Uterus (tissue), 4 donors: Measurements from ENCODE around the gene SLC35A1. TPM values are rescaled to one million over a fixed set of nuclear protein-coding genes. Genes with fewer than 3 reads are reported as not detected.

Experiments used
- DNase-seq, 2 donors: peaks; one replicate each; pipeline ENCODE4 v3.0.0-alpha.2; 2019 to 2020
- H3K27ac ChIP-seq, 2 donors: fragments of 200-600 bp; sonication (generic); 1 replicate in 1 of 2; 2 replicates in 1 of 2; pipeline ENCODE4 v1.5.1; 2016 to 2018
- H3K27me3 ChIP-seq, 2 donors: fragments of 200-600 bp; sonication (generic); one replicate each; pipeline ENCODE4 v1.5.1; 2018 to 2019; ENCODE audit warnings: control low read depth in 1 of 2
- H3K36me3 ChIP-seq, 2 donors: fragments of 200-600 bp; sonication (generic); one replicate each; pipeline ENCODE4 v1.5.1; 2019; ENCODE audit warnings: control low read depth in 1 of 2
- H3K4me1 ChIP-seq, 2 donors: fragments of 200-600 bp; sonication (generic); one replicate each; pipeline ENCODE4 v1.5.1; 2018 to 2019; ENCODE audit warnings: control low read depth in 1 of 2
- H3K4me3 ChIP-seq, 2 donors: fragments of 200-600 bp; sonication (generic); 1 replicate in 1 of 2; 2 replicates in 1 of 2; pipeline ENCODE4 v1.5.1; 2018 to 2019; ENCODE audit warnings: mild to moderate bottlenecking in 1 of 2
- H3K9me3 ChIP-seq, 2 donors: fragments of 200-600 bp; sonication (generic); one replicate each; pipeline ENCODE4 v1.5.1; 2019; ENCODE audit warnings: control low read depth in 1 of 2
- POLR2A ChIP-seq, 2 donors: fragments of 450-650 bp; IDR thresholded peaks; one replicate each; pipeline ENCODE4 v1.6.1; 2016; ENCODE audit warnings: antibody characterized with exemption in 2 of 2, mild to moderate bottlenecking in 1 of 2, moderate library complexity in 1 of 2
- intact Hi-C: fragments of 100-400 bp; cut with DNase I; formaldehyde crosslinking; loops from one replicate; pipeline ENCODE4 v1.15.1; 2023; ENCODE audit warnings: low total_unique reads
- small RNA-seq: library from RNA; depleted of rRNA; stranded (forward); fragments of <200 nt; gene quantifications from one replicate; pipeline ENCODE3, GENCODE V24; 2016
- total RNA-seq, 4 donors: library from RNA; depleted of rRNA in 3 of 4; stranded (reverse); fragments of >200 nt in 3 of 4; gene quantifications; one replicate each; pipeline versions ENCODE4 v1.1.0 to v1.2.4, GENCODE V29; 2014 to 2023
- TF ChIP-seq, protein P1 (sequence below), 4 experiments: fragments of 200-600 bp in 2 of 4; fragments of 450-650 bp in 2 of 4; sonication (generic) in 2 of 4; IDR thresholded peaks; one replicate each; pipeline ENCODE4 v1.5.1; 2016 to 2019; ENCODE audit warnings: antibody characterized with exemption in 4 of 4, mild to moderate bottlenecking in 2 of 4, moderate library complexity in 1 of 4
- donor health status: DM: yes; HTN: yes; CAD: no.

Gene SLC35A1
- total RNA-seq, 4 donors from 2014 or later = 17.6 to 38.0 (median 25.8) TPM

- Histone ChIP-seq H3K9me3 (no peaks in the 10 kb centered on the region), H3K27me3 (no peaks in the 10 kb centered on the region), H3K4me3 (no peak overlapping the region), H3K36me3 (no peaks in the 10 kb centered on the region), H3K27ac (no peak overlapping the region), H3K4me1 (no peaks in the 10 kb centered on the region)
- intact Hi-C loops = no loop called here
- no peak for TF ChIP-seq POLR2A (IDR thresholded peaks at IDR 0.05)
- TF ChIP-seq, protein P1, sequence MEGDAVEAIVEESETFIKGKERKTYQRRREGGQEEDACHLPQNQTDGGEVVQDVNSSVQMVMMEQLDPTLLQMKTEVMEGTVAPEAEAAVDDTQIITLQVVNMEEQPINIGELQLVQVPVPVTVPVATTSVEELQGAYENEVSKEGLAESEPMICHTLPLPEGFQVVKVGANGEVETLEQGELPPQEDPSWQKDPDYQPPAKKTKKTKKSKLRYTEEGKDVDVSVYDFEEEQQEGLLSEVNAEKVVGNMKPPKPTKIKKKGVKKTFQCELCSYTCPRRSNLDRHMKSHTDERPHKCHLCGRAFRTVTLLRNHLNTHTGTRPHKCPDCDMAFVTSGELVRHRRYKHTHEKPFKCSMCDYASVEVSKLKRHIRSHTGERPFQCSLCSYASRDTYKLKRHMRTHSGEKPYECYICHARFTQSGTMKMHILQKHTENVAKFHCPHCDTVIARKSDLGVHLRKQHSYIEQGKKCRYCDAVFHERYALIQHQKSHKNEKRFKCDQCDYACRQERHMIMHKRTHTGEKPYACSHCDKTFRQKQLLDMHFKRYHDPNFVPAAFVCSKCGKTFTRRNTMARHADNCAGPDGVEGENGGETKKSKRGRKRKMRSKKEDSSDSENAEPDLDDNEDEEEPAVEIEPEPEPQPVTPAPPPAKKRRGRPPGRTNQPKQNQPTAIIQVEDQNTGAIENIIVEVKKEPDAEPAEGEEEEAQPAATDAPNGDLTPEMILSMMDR (IDR thresholded peaks at IDR 0.05) = no peak
- DNase-seq = no peak
These were observed 79.0 kb downstream of the SLC35A1 start for GRCh38 chr6:87551799-87552198.

DNA sequence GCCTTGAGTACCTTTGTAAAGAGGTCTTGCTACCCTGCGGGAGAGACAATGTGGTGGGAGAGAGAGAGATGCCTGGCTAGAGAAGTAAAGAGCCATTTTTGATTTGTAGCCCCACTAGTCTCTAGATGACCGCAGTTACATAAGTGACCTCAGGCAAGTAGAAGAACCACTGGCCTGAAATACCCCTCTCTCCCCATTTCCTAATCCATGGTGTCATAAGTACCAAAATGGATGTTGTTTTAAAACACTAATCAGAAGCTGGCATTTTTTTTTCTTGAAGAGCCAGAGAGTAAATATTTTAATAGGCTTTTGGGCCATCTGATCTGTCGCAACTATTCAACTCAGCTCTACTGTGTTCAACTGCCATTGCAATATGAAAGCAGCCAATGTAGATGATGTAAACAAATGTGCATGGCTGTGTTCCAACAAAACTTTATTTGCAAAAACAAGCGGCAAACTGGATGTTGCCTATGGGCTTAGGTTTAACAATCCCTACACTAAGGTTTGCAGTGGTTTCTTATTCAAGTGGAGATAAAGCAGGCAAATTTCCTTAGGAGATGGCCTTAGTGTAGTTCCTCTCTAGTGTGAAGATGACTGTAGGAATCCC lies 80.5 kb downstream of the SLC35A1 start:
- no peak for DNase-seq
- Histone ChIP-seq H3K4me1 (no peaks in the 10 kb centered on the region), H3K36me3 (no peaks in the 10 kb centered on the region), H3K4me3 (no peak overlapping the region), H3K27me3 (no peaks in the 10 kb centered on the region), H3K27ac (no peak overlapping the region), H3K9me3 (no peaks in the 10 kb centered on the region)
- intact Hi-C loops = no loop called here
- TF ChIP-seq, protein P1 (IDR thresholded peaks at IDR 0.05) = no peak
- no peak for TF ChIP-seq POLR2A (IDR thresholded peaks at IDR 0.05)

DNA sequence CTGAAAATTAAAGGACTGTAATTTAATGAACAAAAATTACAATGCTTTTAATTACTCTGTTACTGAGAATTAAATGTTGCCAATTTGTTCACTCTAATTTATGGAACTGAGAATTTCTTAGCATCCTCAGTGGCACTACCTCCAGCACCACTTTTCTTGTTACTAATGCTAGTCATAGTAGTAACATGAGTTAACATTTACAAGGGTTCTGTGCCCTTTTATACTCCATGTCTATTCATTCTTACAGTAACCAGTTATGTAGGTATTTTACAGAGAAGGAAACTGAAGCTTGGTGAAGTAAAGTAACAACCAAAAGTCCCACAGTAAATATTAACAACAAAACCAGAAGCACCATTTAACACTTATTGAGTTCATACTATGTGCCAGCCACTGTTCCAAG lies 82.7 kb downstream of the SLC35A1 start:
- DNase-seq = no peak
- Histone ChIP-seq H3K36me3 (no peaks in the 10 kb centered on the region), H3K9me3 (no peaks in the 10 kb centered on the region), H3K4me3 (no peak overlapping the region), H3K4me1 (no peaks in the 10 kb centered on the region), H3K27ac (no peak overlapping the region), H3K27me3 (no peaks in the 10 kb centered on the region)
- no peak for TF ChIP-seq POLR2A (IDR thresholded peaks at IDR 0.05)
- TF ChIP-seq, protein P1 (IDR thresholded peaks at IDR 0.05) = no peak
- intact Hi-C loops = no loop called here

DNA sequence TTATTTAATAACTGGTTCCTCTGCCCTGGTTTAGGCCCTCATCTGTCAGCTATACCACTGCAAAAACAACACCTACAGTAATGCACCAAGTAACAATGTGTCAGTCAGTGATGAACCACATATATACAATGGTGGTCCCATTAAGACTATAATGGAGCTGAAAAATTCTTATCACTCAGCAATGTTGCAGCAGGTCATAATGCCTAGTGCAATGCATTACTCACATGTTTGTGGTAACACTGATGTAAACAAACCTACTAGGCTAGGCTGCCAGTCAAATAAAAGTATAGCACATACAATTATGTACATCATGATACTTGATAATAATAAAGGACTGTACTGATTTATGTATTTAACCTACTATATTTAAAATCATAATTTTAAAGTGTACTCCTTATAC lies 85.7 kb downstream of the SLC35A1 start:
- Histone ChIP-seq H3K27ac (no peak overlapping the region), H3K27me3 (no peaks in the 10 kb centered on the region), H3K4me3 (no peak overlapping the region), H3K9me3 (no peaks in the 10 kb centered on the region), H3K36me3 (no peaks in the 10 kb centered on the region), H3K4me1 (no peaks in the 10 kb centered on the region)
- intact Hi-C loops = no loop called here
- TF ChIP-seq POLR2A (IDR thresholded peaks at IDR 0.05) = no peak
- TF ChIP-seq, protein P1 (IDR thresholded peaks at IDR 0.05) = no peak
- DNase-seq = no peak

DNA sequence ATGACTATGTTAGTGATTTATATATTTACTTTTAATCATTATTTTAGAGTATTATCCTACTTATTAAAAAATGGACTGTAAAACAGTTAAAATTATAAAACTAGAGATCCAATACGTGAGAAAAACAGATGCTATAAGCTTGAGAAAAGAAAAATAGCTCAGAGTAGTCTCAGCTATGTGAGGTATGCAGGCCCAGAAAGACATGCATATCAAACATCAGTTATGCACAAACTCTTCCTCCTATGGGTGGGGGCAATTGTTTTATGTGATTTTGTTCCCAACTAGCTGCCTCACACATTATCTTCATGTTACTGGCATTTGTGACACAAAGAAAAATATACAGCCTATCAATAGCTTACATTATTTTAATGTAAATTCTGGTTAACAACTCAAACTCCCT lies 88.2 kb downstream of the SLC35A1 start:
- Histone ChIP-seq H3K27ac (no peak overlapping the region), H3K36me3 (no peaks in the 10 kb centered on the region), H3K4me1 (no peaks in the 10 kb centered on the region), H3K27me3 (no peaks in the 10 kb centered on the region), H3K4me3 (no peak overlapping the region), H3K9me3 (no peaks in the 10 kb centered on the region)
- no peak for DNase-seq
- intact Hi-C loops = no loop called here
- TF ChIP-seq POLR2A (IDR thresholded peaks at IDR 0.05) = no peak
- TF ChIP-seq, protein P1 (IDR thresholded peaks at IDR 0.05) = no peak

Small RNA genes lying within 50 kb of the gene (small RNA-seq; reads per million reads assigned to genes)
- gene AL049697.2 (not detected), gene RNU6-444P (not detected)

Other genes with a start within 250 kb of the SLC35A1 start
- gene SMIM8, start 150.4 kb upstream of the SLC35A1 start, total RNA-seq = 10 to 100 TPM in 3 of 4 donors, 1 to 10 TPM in 1; 3.6 to 37.3 (median 15.8) TPM
- gene GJB7, start 143.7 kb upstream of the SLC35A1 start, total RNA-seq = 1 to 10 TPM in 1 of 4 donors, not detected in 3; 1.5 TPM
- 1 to 10 TPM in 2 of 4 donors, not detected in 2; 7.0 to 8.6 TPM for gene C6orf163, start 128.2 kb upstream of the SLC35A1 start, total RNA-seq
- gene CFAP206, start 65.0 kb upstream of the SLC35A1 start, total RNA-seq = 1 to 10 TPM in 2 of 4 donors, under 1 TPM in 1, not detected in 1; 0.52 to 3.9 (median 2.8) TPM
- 10 to 100 TPM; 15.6 to 61.3 (median 44.1) TPM for gene RARS2, start 117.0 kb downstream of the SLC35A1 start, total RNA-seq
- 10 to 100 TPM in 3 of 4 donors, 1 to 10 TPM in 1; 6.2 to 43.9 (median 24.8) TPM for gene ORC3, start 117.2 kb downstream of the SLC35A1 start, total RNA-seq
- gene AKIRIN2, start 229.3 kb downstream of the SLC35A1 start, total RNA-seq = 10 to 100 TPM in 3 of 4 donors, 1 to 10 TPM in 1; 6.9 to 41.5 (median 24.8) TPM